ENCODE results near the gene LRCOL1.
"Not testable (repeated sequence)": the region's sequence is repeated elsewhere in the genome, so short reads cannot be mapped to it uniquely, and the experiment has no call there.

LRCOL1 gene

GRCh38 chr12:132606466-132606865, 3.9 kb downstream of the LRCOL1 start:
- DNase-seq, result no peak
- intact Hi-C loops (cut with DNase I), result no loop called here

GRCh38 chr12:132605892-132606291, 4.5 kb downstream of the LRCOL1 start:
- DNase-seq, result no peak
- intact Hi-C loops (cut with DNase I), result no loop called here

GRCh38 chr12:132604668-132605441, 5.5 kb downstream of the LRCOL1 start:
- DNase-seq, result no peak
- intact Hi-C loops (cut with DNase I), result no loop called here

GRCh38 chr12:132604151-132604618, 6.2 kb downstream of the LRCOL1 start:
- DNase-seq, result no peak
- intact Hi-C loops (cut with DNase I), result no loop called here

- no peak for DNase-seq
- intact Hi-C loops (cut with DNase I), result no loop called here
These were observed 6.9 kb downstream of the LRCOL1 start for GRCh38 chr12:132603240-132604150.

- intact Hi-C loops (cut with DNase I), result no loop called here
- no peak for DNase-seq
These were observed 7.7 kb downstream of the LRCOL1 start for GRCh38 chr12:132602572-132603239.

GRCh38 chr12:132601171-132601883, 9.1 kb downstream of the LRCOL1 start:
- DNase-seq, result no peak
- intact Hi-C loops (cut with DNase I), result no loop called here

- DNase-seq, result peak in 40 of 42 donors; percentile 22 to 84 (median 62)
- intact Hi-C loops (cut with DNase I), result no loop called here
These were observed 10.0 kb downstream of the LRCOL1 start for GRCh38 chr12:132600048-132601032.

GRCh38 chr12:132599502-132599901, 10.9 kb downstream of the LRCOL1 start:
- intact Hi-C loops (cut with DNase I); DNase-seq: not testable (repeated sequence)

GRCh38 chr12:132597333-132598316, 12.8 kb downstream of the LRCOL1 start:
- intact Hi-C loops (cut with DNase I), result no loop called here
- peak in 12 of 42 donors; percentile 7 to 63 (median 38) for DNase-seq

GRCh38 chr12:132596016-132596415, 14.4 kb downstream of the LRCOL1 start:
- no peak for DNase-seq
- intact Hi-C loops (cut with DNase I), result no loop called here

- intact Hi-C loops (cut with DNase I), result no loop called here
- no peak for DNase-seq
These were observed 15.2 kb downstream of the LRCOL1 start for GRCh38 chr12:132595183-132595582.

- intact Hi-C loops (cut with DNase I), result no loop called here
- peak; percentile 25 to 96 (median 87) for DNase-seq
These were observed 16.4 kb downstream of the LRCOL1 start for GRCh38 chr12:132593938-132594358.

GRCh38 chr12:132593521-132593920, 16.9 kb downstream of the LRCOL1 start:
- intact Hi-C loops (cut with DNase I), result no loop called here
- DNase-seq, result no peak

- DNase-seq, result no peak
- intact Hi-C loops (cut with DNase I), result no loop called here
These were observed 17.3 kb downstream of the LRCOL1 start for GRCh38 chr12:132593071-132593470.

GRCh38 chr12:132592282-132592970, 18.0 kb downstream of the LRCOL1 start:
- no peak for DNase-seq
- intact Hi-C loops (cut with DNase I), result no loop called here

Measured in head of caudate nucleus (tissue), 42 donors.